ENCODE measurements around the gene TERT. TPM values are rescaled to one million over a fixed set of nuclear protein-coding genes. Genes with fewer than 3 reads are reported as not detected.

Gene TERT
- total and polyA plus RNA-seq, 3 experiments from 2014 or later = 2.0 to 2.5 TPM; not detected in 1

- no peaks in the 10 kb centered on the region for H3K36me3 ChIP-seq (ENCODE audit: insufficient read depth, low read length)
- H3K27ac ChIP-seq (ENCODE audit: low read depth, low read length) = no peak overlapping the region
- ChIA-PET CTCF (no interaction called here), POLR2A (no interaction called here)
- no peaks in the 10 kb centered on the region for H3K27me3 ChIP-seq (ENCODE audit: insufficient read depth, low read length, poor library complexity, severe bottlenecking)
- Mint-ChIP-seq H3K27ac (no peak overlapping the region), H3K27me3 (peaks cover 2 to 16% of the 10 kb centered on the region in 2 donors), H3K4me1 (no peaks in the 10 kb centered on the region), H3K36me3 (no peaks in the 10 kb centered on the region), H3K9me3 (no peaks in the 10 kb centered on the region), H3K4me3 (no peak overlapping the region)
- H3K4me3 ChIP-seq (ENCODE audit: low read length) = no peak overlapping the region
- DNase-seq = no peak
- no peaks in the 10 kb centered on the region for H3K4me1 ChIP-seq (ENCODE audit: insufficient read depth, low read length)
- H3K9me3 ChIP-seq (ENCODE audit: low read length) = no peaks in the 10 kb centered on the region
Measured at GRCh38 chr5:1222621-1223277, 72.1 kb downstream of the TERT start.

GRCh38 chr5:1222147-1222546 is 72.7 kb downstream of the TERT start:
- ChIA-PET CTCF (no interaction called here), POLR2A (no interaction called here)
- Mint-ChIP-seq H3K27ac (no peak overlapping the region), H3K4me3 (no peak overlapping the region), H3K4me1 (no peaks in the 10 kb centered on the region), H3K36me3 (no peaks in the 10 kb centered on the region), H3K27me3 (peaks cover 2 to 11% of the 10 kb centered on the region in 2 donors), H3K9me3 (no peaks in the 10 kb centered on the region)
- Histone ChIP-seq H3K27ac (ENCODE audit: low read depth, low read length) (no peak overlapping the region), H3K27me3 (ENCODE audit: insufficient read depth, low read length, poor library complexity, severe bottlenecking) (no peaks in the 10 kb centered on the region), H3K9me3 (ENCODE audit: low read length) (no peaks in the 10 kb centered on the region), H3K4me3 (ENCODE audit: low read length) (no peak overlapping the region), H3K4me1 (ENCODE audit: insufficient read depth, low read length) (no peaks in the 10 kb centered on the region), H3K36me3 (ENCODE audit: insufficient read depth, low read length) (no peaks in the 10 kb centered on the region)
- no peak for DNase-seq

- no peaks in the 10 kb centered on the region for H3K4me1 Mint-ChIP-seq
- POLR2A ChIA-PET = no interaction called here
- Histone ChIP-seq H3K9me3 (ENCODE audit: low read length) (no peaks in the 10 kb centered on the region), H3K4me1 (ENCODE audit: insufficient read depth, low read length) (no peaks in the 10 kb centered on the region), H3K27me3 (ENCODE audit: insufficient read depth, low read length, poor library complexity, severe bottlenecking) (no peaks in the 10 kb centered on the region), H3K36me3 (ENCODE audit: insufficient read depth, low read length) (no peaks in the 10 kb centered on the region), H3K27ac (ENCODE audit: low read depth, low read length) (no peak overlapping the region), H3K4me3 (ENCODE audit: low read length) (no peak overlapping the region)
- H3K9me3 Mint-ChIP-seq = no peaks in the 10 kb centered on the region
- peaks cover 2 to 9% of the 10 kb centered on the region in 2 donors for H3K27me3 Mint-ChIP-seq
- H3K4me3 Mint-ChIP-seq = no peak overlapping the region
- no peak overlapping the region for H3K27ac Mint-ChIP-seq
- no peaks in the 10 kb centered on the region for H3K36me3 Mint-ChIP-seq
- CTCF ChIA-PET = no interaction called here
- DNase-seq = no peak
Measured at GRCh38 chr5:1221721-1222120, 73.1 kb downstream of the TERT start.

- peaks cover under 1 to 11% of the 10 kb centered on the region in 2 donors for H3K27me3 Mint-ChIP-seq
- no peaks in the 10 kb centered on the region for H3K36me3 Mint-ChIP-seq
- H3K4me3 Mint-ChIP-seq = no peak overlapping the region
- H3K9me3 Mint-ChIP-seq = no peaks in the 10 kb centered on the region
- POLR2A ChIA-PET = no interaction called here
- no peaks in the 10 kb centered on the region for H3K36me3 ChIP-seq (ENCODE audit: insufficient read depth, low read length)
- H3K27ac Mint-ChIP-seq = no peak overlapping the region
- H3K9me3 ChIP-seq (ENCODE audit: low read length) = no peaks in the 10 kb centered on the region
- no peaks in the 10 kb centered on the region for H3K4me1 Mint-ChIP-seq
- H3K27me3 ChIP-seq (ENCODE audit: insufficient read depth, low read length, poor library complexity, severe bottlenecking) = no peaks in the 10 kb centered on the region
- no peak for DNase-seq
- no peak overlapping the region for H3K4me3 ChIP-seq (ENCODE audit: low read length)
- CTCF ChIA-PET = no interaction called here
- no peaks in the 10 kb centered on the region for H3K4me1 ChIP-seq (ENCODE audit: insufficient read depth, low read length)
- no peak overlapping the region for H3K27ac ChIP-seq (ENCODE audit: low read depth, low read length)
Measured at GRCh38 chr5:1220831-1221230, 74.0 kb downstream of the TERT start.

GRCh38 chr5:1220351-1220750 is 74.5 kb downstream of the TERT start:
- ChIA-PET POLR2A (no interaction called here), CTCF (no interaction called here)
- Mint-ChIP-seq H3K4me1 (no peaks in the 10 kb centered on the region), H3K36me3 (no peaks in the 10 kb centered on the region), H3K27ac (peak overlapping the region in 1 of 8 donors; percentile 77), H3K27me3 (peaks cover 0 to 13% of the 10 kb centered on the region in 2 donors), H3K4me3 (no peak overlapping the region), H3K9me3 (no peaks in the 10 kb centered on the region)
- no peak for DNase-seq
- Histone ChIP-seq H3K4me3 (ENCODE audit: low read length) (no peak overlapping the region), H3K9me3 (ENCODE audit: low read length) (no peaks in the 10 kb centered on the region), H3K36me3 (ENCODE audit: insufficient read depth, low read length) (no peaks in the 10 kb centered on the region), H3K4me1 (ENCODE audit: insufficient read depth, low read length) (no peaks in the 10 kb centered on the region), H3K27ac (ENCODE audit: low read depth, low read length) (no peak overlapping the region), H3K27me3 (ENCODE audit: insufficient read depth, low read length, poor library complexity, severe bottlenecking) (no peaks in the 10 kb centered on the region)

GRCh38 chr5:1219768-1220100 is 75.1 kb downstream of the TERT start:
- peaks cover 0 to 13% of the 10 kb centered on the region in 2 donors for H3K27me3 Mint-ChIP-seq

GRCh38 chr5:1219098-1219767 is 75.6 kb downstream of the TERT start:
- Mint-ChIP-seq H3K27me3 (peaks cover 0 to 13% of the 10 kb centered on the region in 2 donors), H3K27ac (peak overlapping the region in 1 of 8 donors; percentile 39), H3K9me3 (no peaks in the 10 kb centered on the region), H3K36me3 (no peaks in the 10 kb centered on the region), H3K4me3 (no peak overlapping the region), H3K4me1 (no peaks in the 10 kb centered on the region)
- Histone ChIP-seq H3K27me3 (ENCODE audit: insufficient read depth, low read length, poor library complexity, severe bottlenecking) (no peaks in the 10 kb centered on the region), H3K4me1 (ENCODE audit: insufficient read depth, low read length) (no peaks in the 10 kb centered on the region), H3K4me3 (ENCODE audit: low read length) (no peak overlapping the region), H3K9me3 (ENCODE audit: low read length) (no peaks in the 10 kb centered on the region), H3K36me3 (ENCODE audit: insufficient read depth, low read length) (no peaks in the 10 kb centered on the region), H3K27ac (ENCODE audit: low read depth, low read length) (no peak overlapping the region)
- ChIA-PET POLR2A (no interaction called here), CTCF (no interaction called here)
- DNase-seq = no peak

More at GRCh38 chr5:1219768-1220100, 75.1 kb downstream of the TERT start:
- DNase-seq = no peak
- Histone ChIP-seq H3K27me3 (ENCODE audit: insufficient read depth, low read length, poor library complexity, severe bottlenecking) (no peaks in the 10 kb centered on the region), H3K27ac (ENCODE audit: low read depth, low read length) (no peak overlapping the region), H3K4me3 (ENCODE audit: low read length) (no peak overlapping the region), H3K4me1 (ENCODE audit: insufficient read depth, low read length) (no peaks in the 10 kb centered on the region), H3K9me3 (ENCODE audit: low read length) (no peaks in the 10 kb centered on the region), H3K36me3 (ENCODE audit: insufficient read depth, low read length) (no peaks in the 10 kb centered on the region)
- ChIA-PET POLR2A (no interaction called here), CTCF (no interaction called here)
- H3K9me3 Mint-ChIP-seq = no peaks in the 10 kb centered on the region
- H3K36me3 Mint-ChIP-seq = no peaks in the 10 kb centered on the region
- no peak overlapping the region for H3K27ac Mint-ChIP-seq
- H3K4me3 Mint-ChIP-seq = no peak overlapping the region
- no peaks in the 10 kb centered on the region for H3K4me1 Mint-ChIP-seq

GRCh38 chr5:1218351-1219080 is 76.4 kb downstream of the TERT start:
- Mint-ChIP-seq H3K27ac (no peak overlapping the region), H3K27me3 (peaks cover 0 to 13% of the 10 kb centered on the region in 2 donors), H3K4me1 (no peaks in the 10 kb centered on the region), H3K9me3 (no peaks in the 10 kb centered on the region), H3K36me3 (no peaks in the 10 kb centered on the region), H3K4me3 (no peak overlapping the region)
- no peaks in the 10 kb centered on the region for H3K4me1 ChIP-seq (ENCODE audit: insufficient read depth, low read length)
- H3K27ac ChIP-seq (ENCODE audit: low read depth, low read length) = no peak overlapping the region
- H3K9me3 ChIP-seq (ENCODE audit: low read length) = no peaks in the 10 kb centered on the region
- POLR2A ChIA-PET = no interaction called here
- DNase-seq = no peak
- no peaks in the 10 kb centered on the region for H3K27me3 ChIP-seq (ENCODE audit: insufficient read depth, low read length, poor library complexity, severe bottlenecking)
- CTCF ChIA-PET = no interaction called here
- no peak overlapping the region for H3K4me3 ChIP-seq (ENCODE audit: low read length)
- H3K36me3 ChIP-seq (ENCODE audit: insufficient read depth, low read length) = no peaks in the 10 kb centered on the region

All from CD8-positive, alpha-beta memory T cell (primary cell).